Measurements from ENCODE around the gene ACKR2. TPM values are rescaled to one million over a fixed set of nuclear protein-coding genes. Genes with fewer than 3 reads are reported as not detected.

The ACKR2 gene
- total RNA-seq, 1 donor from 2014 or later: 1.2 TPM

GRCh38 chr3:42911551-42911950, 102.3 kb downstream of the ACKR2 start:
- Mint-ChIP-seq H3K36me3 (peaks cover 3% of the 10 kb centered on the region), H3K27ac (no peak overlapping the region), H3K4me3 (no peak overlapping the region), H3K9me3 (peaks cover 44% of the 10 kb centered on the region), H3K4me1 (no peaks in the 10 kb centered on the region), H3K27me3 (ENCODE audit: low read depth) (peaks cover 5% of the 10 kb centered on the region)
- DNase-seq (ENCODE audit: low spot score in 2 of 2, unreplicated experiment in 2 of 2): no peak
- TF ChIP-seq CTCF (IDR thresholded peaks at IDR 0.05; ENCODE audit: unreplicated experiment): no peak

GRCh38 chr3:42914771-42915515, 105.7 kb downstream of the ACKR2 start:
- Mint-ChIP-seq H3K36me3 (peaks cover 3% of the 10 kb centered on the region), H3K27ac (no peak overlapping the region), H3K27me3 (ENCODE audit: low read depth) (no peaks in the 10 kb centered on the region), H3K4me3 (no peak overlapping the region), H3K9me3 (peaks cover 67% of the 10 kb centered on the region), H3K4me1 (no peaks in the 10 kb centered on the region)
- no peak for TF ChIP-seq CTCF (IDR thresholded peaks at IDR 0.05; ENCODE audit: unreplicated experiment)
- DNase-seq (ENCODE audit: low spot score in 2 of 2, unreplicated experiment in 2 of 2): no peak

Other genes starting within 250 kb of the ACKR2 start
- gene SEC22C, start 227.5 kb upstream of the ACKR2 start, total RNA-seq: 39.6 to 44.7 TPM (median 42.6 TPM) in 3 replicates
- gene SS18L2, start 218.6 kb upstream of the ACKR2 start, total RNA-seq: 19.1 to 21.0 TPM (median 19.6 TPM) in 3 replicates
- 185 to 201 TPM (median 192 TPM) in 3 replicates for gene NKTR, start 208.8 kb upstream of the ACKR2 start, total RNA-seq
- 22.4 to 23.6 TPM (median 23.0 TPM) in 3 replicates for gene ZBTB47, start 155.7 kb upstream of the ACKR2 start, total RNA-seq
- not detected in 3 replicates for gene KLHL40, start 123.9 kb upstream of the ACKR2 start, total RNA-seq
- not detected in 3 replicates for gene HHATL, start 106.6 kb upstream of the ACKR2 start, total RNA-seq
- gene CCDC13, start 36.2 kb upstream of the ACKR2 start, total RNA-seq: 0.55 to 0.90 TPM (median 0.60 TPM) in 3 replicates
- gene HIGD1A, start 5.0 kb upstream of the ACKR2 start, total RNA-seq: 62.0 to 72.2 TPM (median 63.9 TPM) in 3 replicates
- gene CYP8B1, start 66.4 kb downstream of the ACKR2 start, total RNA-seq: not detected in 3 replicates
- 0.18 to 0.63 TPM (median 0.45 TPM) in 3 replicates for gene ZNF662, start 96.7 kb downstream of the ACKR2 start, total RNA-seq
- gene GASK1A, start 169.9 kb downstream of the ACKR2 start, total RNA-seq: 0.75 to 1.6 TPM (median 0.84 TPM) in 3 replicates

All from mesothelial cell of epicardium (in vitro differentiated cells).